Occipital lobe (tissue), 2 donors: ENCODE measurements around the gene TMEM82. TPM values are rescaled to one million over a fixed set of nuclear protein-coding genes. Genes with fewer than 3 reads are reported as not detected.

ENCODE experiments used
- DNase-seq: peaks from one replicate; lab custom pipeline; 2025; lab: John Stamatoyannopoulos, UW
- total RNA-seq: library from RNA; depleted of rRNA; stranded (reverse); fragments of >200 nt; gene quantifications from one replicate; pipeline ENCODE4 v1.2.3, GENCODE V29; 2014

TMEM82 gene
- total RNA-seq, 1 donor from 2014 or later: not detected

DNA sequence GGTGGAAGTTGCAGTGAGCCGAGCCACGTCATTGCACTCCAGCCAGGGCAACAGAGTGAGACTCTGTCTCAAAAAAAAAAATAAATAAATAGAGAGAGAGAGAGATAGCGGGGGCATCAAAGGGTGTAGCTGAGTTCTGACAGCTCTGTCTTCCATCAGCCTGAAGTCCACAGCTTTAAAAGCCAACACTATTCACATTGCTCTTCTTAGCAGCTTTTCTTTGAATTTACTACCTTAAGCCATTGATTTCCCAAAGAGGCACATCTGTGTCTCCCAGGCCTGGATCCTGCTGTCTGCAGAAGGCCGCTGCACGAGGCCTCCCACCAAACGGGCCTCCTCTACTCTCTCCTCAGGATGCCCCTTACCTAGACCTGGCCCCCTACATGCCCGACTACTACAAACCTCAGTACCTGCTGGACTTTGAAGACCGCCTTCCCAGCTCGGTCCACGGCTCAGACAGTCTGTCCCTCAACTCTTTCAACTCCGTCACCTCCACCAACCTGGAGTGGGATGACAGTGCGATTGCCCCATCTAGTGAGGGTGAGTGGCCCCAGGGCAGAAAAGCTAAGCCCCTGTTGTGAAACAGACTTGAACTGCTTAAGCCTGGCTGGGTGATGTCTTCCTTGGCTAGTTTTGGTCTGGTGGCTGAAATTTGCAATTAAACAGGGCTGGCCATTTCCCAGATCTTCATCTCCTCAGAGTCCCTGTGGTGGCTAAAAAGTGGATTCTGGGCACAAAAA, 22.7 kb upstream of the TMEM82 start:
- DNase-seq: no peak

DNA sequence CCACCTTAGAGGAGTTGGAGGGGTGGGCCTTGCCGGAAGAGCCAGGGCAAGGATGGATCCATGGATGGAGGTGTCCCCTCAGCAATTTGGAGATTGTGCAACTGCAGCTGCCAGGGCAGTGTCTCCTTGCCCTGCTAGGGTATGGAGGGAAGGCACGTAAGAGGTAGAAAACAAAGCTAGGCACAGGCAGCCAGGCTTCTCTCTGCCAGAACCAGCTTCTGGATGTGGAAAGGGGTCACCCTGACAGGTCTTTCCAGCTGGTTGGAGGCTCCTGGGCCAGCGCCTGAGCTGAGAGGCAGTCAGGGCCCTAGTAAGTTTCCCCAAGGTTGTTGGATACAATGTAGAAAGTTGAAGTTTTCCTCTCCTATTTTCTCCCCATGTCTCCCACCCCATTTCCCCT, 21.4 kb upstream of the TMEM82 start:
- DNase-seq: no peak

- DNase-seq: no peak
Measured at GRCh38 chr1:15722411-15722810, 19.9 kb upstream of the TMEM82 start.

DNA sequence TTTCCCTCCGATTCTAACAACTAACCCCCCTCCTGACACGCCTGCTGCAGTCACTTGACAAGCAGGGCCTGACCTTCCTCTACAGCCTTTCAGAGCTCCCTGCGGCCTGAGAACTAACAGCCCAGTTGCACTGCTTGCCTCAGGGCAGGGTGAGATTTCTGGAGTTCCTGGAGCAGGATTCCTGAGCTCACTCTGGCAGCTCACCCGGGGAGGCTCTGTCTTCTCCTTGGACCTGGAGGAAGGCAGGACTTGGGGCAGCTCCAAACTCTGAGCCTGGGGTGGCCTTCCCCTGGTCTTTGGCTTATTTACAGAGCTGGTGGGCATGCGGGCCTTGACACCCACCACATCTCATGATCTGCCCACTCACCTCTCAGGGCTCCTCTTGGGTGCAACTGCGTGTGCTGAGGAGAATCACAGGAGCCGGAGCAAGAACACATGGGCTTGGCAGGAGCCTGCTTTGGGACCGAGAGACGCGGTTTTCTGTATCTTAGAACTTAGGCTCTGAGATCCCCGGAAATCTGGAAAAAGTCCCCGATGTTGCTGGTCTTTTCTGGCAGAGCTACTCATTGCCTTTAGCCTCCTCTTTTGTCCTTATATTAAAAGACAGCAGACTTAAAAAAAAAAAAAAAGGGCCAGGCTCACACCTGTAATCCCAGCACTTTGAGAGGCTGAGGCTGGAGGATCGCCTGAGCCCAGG, 19.3 kb upstream of the TMEM82 start:
- DNase-seq: no peak

- DNase-seq: no peak
Measured at GRCh38 chr1:15723631-15724246, 18.6 kb upstream of the TMEM82 start.

GRCh38 chr1:15724949-15725880, 17.1 kb upstream of the TMEM82 start:
- no peak for DNase-seq

DNA sequence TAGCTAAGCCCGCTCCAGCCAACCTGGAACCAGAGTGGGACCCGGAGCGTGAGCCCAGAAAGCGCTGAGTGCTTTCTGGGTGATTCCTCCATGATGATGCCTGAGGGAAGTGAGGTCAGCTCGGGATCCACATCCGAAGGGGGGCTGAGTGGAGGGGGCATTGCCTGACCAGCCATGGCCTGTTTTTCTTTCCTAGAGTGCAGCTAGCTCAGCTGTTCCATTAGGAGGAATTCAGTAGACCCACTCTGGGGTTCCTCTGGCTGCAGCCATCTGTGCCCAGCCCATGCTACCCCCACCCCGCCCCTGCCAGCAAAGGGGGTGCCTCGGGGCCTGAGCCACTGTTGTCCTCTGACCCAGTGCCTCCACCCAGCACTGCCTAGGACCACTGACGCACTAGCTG, 15.8 kb upstream of the TMEM82 start:
- DNase-seq: no peak

DNA sequence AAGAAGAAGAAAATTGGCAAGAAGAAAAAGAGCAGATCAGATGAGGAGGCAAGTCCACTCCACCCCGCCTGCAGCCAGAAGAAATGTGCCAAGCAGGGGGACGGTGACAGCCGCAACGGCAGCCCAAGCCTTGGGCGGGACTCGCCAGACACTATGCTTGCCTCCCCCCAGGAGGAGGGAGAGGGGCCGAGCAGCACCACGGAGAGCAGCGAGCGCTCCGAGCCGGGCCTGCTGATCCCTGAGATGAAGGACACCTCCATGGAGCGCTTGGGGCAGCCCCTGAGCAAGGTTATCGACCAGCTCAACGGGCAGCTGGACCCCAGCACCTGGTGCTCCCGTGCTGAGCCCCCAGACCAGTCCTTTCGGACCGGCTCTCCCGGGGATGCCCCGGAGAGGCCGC, 15.3 kb upstream of the TMEM82 start:
- no peak for DNase-seq

- DNase-seq: no peak
Measured at GRCh38 chr1:15727424-15727823, 14.9 kb upstream of the TMEM82 start.

DNA sequence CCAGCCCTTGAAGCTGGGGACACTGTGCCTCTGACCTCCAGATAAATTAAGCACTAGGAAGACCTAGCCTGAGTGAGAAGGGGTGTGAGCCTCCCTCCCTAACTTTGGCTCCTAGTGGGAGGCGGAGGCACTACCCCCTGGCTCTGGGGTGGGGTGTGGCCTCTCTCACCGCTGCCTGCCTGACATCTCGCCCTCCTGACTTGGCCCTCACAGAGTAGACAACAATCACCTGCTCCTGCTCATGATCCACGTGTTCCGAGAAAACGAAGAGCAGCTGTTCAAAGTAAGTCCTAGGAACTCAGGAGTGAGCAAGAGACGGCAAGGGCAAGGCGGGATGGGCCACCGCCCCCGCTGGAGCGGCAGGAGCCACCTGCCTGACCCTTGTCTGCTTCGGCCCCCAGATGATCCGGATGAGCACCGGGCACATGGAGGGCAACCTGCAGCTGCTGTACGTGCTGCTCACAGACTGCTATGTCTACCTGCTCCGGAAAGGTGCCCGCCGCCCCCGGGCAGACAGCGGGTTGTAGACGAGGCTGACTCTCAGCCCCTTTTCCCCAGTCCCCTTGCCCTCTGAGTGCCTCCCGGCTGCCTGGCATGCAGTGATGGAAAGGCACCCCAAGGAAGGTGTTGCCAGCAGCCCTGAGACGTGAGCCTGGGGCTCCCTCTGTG, 14.3 kb upstream of the TMEM82 start:
- DNase-seq: no peak

DNA sequence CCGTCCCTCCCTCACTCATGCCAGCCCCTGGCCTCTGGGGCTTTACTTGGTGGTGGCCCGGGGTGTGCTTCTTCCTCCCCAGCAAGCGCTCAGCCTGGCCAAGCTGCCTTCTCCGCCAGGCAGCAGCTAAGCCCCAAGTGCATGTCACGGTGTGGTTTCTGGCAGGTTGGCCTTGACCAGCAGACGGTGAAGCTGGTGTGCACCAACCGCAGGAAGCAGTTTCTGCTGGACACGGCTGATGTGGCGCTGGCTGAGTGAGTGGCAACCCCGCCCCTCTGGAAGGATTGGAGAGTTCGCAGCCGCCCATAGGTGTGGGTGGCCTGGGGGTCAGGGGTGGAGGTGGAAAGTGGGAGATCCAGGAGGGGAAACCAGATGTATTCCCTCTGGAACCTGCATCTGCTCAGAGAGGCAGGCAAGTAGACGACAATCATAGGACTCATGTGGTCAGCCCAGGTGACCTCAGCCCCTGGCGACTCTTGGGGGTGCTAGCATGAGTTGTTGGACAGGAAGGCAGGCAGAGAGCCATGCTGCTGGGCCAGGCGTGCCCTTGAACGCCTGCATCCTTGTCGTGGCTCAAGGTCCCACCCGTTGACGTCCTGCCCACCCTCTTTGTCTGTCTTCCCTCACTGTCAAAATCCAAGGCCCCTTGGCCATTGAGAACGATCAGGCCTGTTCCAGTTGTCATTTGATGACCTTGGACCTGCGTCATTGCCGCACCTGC, 13.2 kb upstream of the TMEM82 start:
- no peak for DNase-seq

DNA sequence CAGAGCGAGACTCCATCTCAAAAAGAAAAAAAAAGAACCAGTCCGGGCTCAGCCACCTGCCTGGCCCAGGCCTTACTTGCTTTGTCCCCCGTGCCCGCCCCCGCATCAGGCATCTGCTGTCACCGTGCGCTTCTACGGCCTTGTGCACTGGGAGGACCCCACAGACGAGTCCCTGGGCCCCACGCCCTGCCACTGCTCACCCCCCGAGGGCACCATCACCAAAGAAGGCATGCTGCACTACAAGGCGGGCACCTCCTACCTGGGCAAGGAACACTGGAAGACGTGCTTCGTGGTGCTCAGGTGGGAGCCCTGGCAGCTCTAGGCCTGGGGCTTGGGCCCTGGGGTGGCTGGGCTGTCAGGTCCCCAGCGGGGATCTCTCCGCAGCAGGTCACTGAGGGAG, 11.9 kb upstream of the TMEM82 start:
- no peak for DNase-seq

GRCh38 chr1:15730936-15731335, 11.4 kb upstream of the TMEM82 start:
- no peak for DNase-seq

GRCh38 chr1:15731735-15732685, 10.3 kb upstream of the TMEM82 start:
- DNase-seq: no peak

GRCh38 chr1:15732686-15733081, 9.6 kb upstream of the TMEM82 start:
- DNase-seq: no peak

- DNase-seq: no peak
Measured at GRCh38 chr1:15733218-15733725, 9.0 kb upstream of the TMEM82 start.

DNA sequence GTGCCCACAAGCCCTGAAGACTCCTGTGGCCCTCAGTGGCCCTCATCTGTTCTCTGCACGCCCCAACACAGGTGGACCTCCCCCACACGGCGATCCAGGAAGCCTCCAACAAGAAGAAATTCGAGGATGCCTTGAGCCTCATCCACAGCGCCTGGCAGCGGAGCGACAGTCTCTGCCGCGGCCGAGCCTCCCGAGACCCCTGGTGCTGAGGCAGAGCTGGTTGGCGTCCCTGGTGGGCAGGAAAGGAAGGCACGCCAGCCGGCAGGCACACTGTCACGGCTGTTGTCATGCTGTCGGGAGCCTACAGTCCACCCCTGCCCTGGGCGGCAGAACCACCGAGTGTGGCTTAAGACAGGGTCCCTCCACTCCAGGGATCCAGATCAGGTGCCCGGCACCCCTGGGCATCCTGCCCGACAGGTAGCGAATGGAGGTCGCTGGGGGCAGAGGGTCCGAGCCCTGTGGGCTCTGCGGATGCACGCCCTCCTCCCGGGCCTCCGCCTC, 8.5 kb upstream of the TMEM82 start:
- DNase-seq: no peak

DNA sequence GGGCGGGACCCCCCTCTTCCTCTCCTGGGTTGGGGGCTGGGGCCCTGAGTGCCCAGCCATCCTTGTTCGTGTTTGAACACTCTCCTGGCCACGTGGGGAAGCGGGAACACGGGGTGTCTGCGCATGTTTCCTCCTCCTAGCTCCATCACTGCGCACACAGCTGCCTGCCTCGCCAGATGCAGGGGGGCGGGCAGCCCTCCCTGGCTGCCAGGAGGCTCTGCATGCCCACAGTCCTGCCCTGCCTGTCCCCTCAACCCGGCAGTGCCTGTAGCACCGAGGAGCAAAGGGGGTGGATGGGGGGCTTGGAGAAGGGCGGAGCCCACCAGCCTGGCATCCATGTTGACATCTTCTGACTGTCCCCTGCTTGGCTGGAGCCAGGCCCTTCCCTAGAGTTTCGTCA, 8.0 kb upstream of the TMEM82 start:
- no peak for DNase-seq

GRCh38 chr1:15734901-15735300, 7.4 kb upstream of the TMEM82 start:
- no peak for DNase-seq
